ENCODE results near the gene FGF10. TPM values are rescaled to one million over a fixed set of nuclear protein-coding genes. Genes with fewer than 3 reads are reported as not detected.

Gene FGF10
- total RNA-seq (2022; extraction: Qiagen RNA extraction): not detected in 5 replicates

GRCh38 chr5:44389090-44389822, at the start of gene FGF10:
Gene FGF10 (minus strand): TSS chr5:44389420. CDS start chr5:44388682, 738 bp downstream.

